NCI-H1417 treated with DMSO at 0.1 percent for 48 hours (cell line): ENCODE data around the gene NCAPG.
"Not testable (repeated sequence)": the region's sequence is repeated elsewhere in the genome, so short reads cannot be mapped to it uniquely, and the experiment has no call there.

Experiments used
- DNase-seq: peaks from one replicate; lab custom pipeline; 2025; lab: John Stamatoyannopoulos, UW

NCAPG gene

GRCh38 chr4:17788956-17789355 lies 21.8 kb upstream of the NCAPG start:
- DNase-seq = no peak

DNA sequence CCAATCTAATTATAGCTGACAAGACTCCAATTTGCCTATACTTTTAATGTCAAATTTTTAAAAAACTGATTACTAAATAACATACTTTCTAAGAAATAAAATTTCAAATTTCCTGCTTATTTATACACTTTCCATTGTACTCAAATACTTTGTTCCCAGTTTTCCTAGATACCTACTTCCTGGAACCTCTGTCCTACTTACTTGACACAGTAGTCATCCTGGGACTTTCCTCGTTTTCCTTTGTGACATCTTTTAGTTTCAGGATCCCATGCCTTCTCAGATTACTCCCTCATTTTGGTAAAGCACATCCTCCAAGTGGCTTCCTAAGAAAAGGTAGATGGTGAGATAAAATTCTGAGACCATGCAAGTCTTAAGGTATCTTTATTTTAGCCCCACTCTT lies 16.0 kb upstream of the NCAPG start:
- no peak for DNase-seq

DNA sequence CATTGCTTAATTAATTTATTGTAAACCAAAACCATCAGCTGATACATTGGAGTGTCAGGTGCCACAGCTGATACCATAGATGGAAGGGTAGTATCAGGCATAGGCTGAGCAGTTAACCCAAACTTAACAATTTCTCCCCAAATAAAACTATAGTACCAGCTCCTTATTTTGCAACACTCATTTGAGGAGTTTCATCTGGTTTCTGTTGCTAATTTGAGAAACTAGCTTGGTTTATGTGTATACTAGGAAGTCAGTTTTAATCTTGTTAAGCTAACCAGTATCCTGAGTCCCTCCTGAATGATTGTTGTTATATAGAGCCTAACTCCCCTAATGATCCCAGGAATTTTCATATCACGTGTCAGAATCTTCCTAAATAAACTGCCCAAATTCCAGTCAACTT lies 13.0 kb upstream of the NCAPG start:
- DNase-seq = no peak

GRCh38 chr4:17805580-17806155 lies 5.1 kb upstream of the NCAPG start:
- no peak for DNase-seq

DNA sequence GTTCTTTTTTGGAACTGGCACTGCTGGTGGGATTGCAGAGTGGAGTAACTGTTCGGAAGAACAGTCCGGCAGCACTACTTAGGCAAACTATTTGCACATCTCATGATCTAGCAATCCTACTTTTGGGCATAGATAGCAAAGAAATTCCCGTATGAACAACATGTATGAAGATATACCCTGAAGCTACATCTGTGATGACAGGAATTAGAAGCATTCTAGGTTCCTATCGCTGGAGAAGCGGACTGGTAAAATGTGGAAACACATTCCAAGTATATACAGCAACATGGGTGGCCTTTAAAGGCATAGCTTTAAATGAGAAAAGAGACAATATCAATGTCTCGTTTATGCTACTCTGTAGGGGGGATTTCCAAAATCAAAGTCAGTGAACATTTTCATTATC lies 3.3 kb upstream of the NCAPG start:
- no peak for DNase-seq

DNA sequence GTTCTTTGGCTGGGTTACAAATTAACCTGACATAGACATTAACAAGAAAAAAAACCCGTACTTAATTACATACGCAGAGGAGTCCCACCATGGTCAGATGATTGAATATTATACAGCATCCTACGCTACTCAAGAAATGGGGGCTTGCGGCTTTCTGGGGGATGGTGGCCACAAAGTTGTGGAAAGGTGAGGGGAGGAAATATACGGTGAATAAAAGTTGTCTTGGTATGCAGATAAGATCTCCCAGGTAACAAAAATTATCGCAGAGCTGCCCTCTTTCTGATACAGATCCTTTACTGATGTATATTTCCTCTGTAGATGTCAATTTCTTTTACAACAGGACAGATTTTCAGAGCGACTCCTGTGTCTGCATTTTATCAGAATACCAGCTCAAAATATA lies 1.1 kb upstream of the NCAPG start:
- DNase-seq = no peak

DNA sequence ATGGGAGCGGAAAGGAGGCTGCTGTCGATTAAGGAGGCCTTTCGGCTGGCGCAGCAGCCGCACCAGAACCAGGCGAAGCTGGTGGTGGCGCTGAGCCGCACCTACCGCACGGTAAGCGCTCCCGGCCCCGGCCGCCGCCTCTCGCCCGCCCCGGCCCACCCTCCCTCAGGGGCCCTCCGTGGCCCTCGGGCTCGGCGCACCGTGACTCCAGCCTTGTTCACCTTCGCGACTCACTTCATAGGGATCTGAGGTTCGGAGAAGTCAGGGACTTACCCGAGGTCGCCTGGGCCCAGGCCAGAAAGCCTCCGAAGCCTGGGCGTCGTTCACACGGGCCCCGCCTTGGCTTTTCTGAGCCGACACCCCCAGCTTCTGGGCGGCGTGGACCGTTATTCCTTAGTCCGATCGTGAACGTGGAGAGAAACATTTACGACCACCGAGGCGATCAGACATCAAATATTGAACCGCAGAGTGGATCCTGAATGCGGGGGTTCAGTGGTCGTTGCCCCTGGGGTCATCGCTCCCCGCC lies 362 bp downstream of the NCAPG start:
- no peak for DNase-seq

DNA sequence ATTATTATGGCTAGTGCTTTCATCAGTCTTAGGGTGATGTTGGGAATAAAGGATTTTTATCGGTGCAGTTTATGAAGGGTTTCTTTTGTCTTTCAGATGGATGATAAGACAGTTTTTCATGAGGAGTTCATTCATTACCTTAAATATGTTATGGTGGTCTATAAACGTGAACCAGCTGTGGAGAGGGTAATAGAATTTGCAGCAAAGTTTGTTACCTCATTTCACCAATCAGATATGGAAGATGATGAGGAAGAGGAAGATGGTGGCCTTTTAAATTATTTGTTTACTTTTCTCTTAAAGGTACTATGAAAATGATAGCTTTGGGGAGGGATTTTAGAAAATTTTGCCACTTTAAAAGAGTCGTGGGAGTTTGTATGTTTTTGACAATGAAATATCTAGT lies 1.3 kb downstream of the NCAPG start:
- no peak for DNase-seq

GRCh38 chr4:17812801-17813200 lies 2.0 kb downstream of the NCAPG start:
- DNase-seq = no peak

- DNase-seq = no peak
These were observed 3.4 kb downstream of the NCAPG start for GRCh38 chr4:17814140-17814539.

DNA sequence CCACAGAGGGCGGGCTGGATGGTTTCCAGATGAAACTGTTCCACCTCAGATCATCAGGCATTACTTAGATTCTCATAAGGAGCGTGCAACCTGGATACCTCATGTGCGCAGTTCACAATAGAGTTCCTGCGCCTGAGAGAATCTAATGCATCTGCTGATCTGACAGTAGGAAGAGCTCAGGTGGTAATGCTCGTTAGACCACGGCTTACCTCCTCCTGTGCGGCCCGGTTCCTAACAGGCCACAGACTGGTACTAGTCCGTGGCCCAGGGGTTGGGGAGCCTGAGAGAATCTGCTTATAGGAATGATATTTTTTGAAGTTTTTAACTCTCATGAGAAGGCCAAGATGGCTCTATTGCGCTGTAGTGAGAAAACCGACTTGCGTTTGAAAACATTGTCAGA lies 5.4 kb downstream of the NCAPG start:
- DNase-seq = no peak

GRCh38 chr4:17817027-17817426 lies 6.2 kb downstream of the NCAPG start:
- DNase-seq = no peak

- no peak for DNase-seq
These were observed 13.3 kb downstream of the NCAPG start for GRCh38 chr4:17823871-17824669.

- DNase-seq = no peak
These were observed 35.5 kb downstream of the NCAPG start for GRCh38 chr4:17846266-17846665.

- not testable (repeated sequence) for DNase-seq
These were observed 39.5 kb downstream of the NCAPG start for GRCh38 chr4:17850295-17850694.

DNA sequence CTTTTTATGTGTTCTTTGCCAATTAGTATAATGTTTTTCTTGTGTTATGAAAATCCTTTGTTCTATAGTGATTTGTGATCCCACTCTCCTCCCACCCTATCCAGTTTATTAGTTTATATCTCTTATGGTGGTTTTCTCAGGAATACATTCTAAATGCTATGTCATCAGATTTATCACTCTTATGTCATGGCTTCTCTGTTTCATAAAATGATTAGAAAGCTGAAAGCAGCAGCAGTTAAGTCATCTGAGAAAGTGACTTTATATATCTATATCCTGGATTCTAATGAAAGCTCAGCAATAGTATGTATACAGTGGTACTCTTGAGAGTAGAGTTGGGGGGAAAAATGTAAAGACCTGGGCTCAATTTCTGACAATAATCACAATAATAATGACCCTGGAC lies 41.2 kb downstream of the NCAPG start:
- DNase-seq = no peak

DNA sequence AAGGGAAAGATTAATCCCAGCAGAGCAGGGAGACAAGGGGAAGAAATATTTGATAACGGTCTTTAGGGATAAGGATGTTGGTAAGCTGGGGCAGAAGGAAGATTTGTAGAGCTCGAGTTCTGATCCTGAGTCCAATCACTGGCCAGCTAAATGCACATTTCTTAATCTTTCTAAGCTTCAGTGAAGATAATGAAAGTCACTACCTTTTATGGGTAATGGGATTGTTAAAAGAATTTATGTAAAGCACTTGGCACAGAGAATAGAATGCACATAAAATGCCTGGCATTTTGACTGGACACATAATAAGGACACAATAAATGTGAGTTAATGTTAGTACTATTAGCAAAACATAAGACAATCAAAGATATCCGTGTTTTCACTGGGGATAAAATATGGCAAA lies 43.3 kb downstream of the NCAPG start:
- no peak for DNase-seq

DNA sequence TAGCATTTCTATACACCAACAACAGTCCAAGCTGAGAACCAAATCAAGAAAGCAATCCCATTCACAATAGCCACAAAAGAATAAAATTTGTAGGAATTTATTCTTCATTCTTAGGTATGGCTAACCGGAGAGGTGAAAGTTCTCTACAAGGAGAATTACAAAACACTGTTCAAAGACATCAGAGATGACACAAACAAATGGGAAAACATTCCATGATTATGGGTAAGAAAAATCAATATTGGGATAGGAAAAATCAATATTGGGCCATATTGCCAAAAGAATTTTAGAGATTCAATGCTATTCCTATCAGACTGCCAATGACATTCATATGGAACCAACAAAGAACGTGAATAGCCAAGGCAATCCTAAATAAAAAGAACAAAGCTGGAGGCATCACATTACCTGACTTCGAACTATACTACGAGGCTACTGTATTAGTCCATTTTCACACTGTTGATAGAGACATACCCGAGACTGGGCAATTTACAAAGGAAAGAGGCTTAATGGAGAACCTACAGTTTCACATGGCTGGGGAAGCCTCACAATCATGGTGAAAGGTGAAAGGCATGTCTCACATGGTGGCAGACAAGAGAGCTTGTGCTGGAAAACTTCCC lies 49.1 kb downstream of the NCAPG start:
- DNase-seq = no peak

DNA sequence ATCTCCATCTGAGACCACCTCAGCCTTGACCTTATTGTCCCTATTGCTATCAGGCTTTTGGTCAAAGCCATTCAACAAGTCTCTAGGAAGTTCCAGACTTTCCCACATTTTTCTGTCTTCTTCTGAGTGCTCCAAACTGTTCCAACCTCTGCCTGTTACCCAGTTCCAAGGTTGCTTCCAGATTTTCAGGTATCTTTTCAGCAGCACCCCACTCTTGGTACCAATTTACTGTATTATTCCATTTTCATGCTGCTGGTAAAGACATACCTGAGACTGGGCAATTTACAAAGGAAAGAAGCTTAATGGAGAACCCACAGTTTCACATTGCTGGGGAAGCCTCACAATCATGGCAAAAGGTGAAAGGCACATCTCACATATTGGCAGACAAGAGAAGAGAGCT lies 51.1 kb downstream of the NCAPG start:
- not testable (repeated sequence) for DNase-seq

DNA sequence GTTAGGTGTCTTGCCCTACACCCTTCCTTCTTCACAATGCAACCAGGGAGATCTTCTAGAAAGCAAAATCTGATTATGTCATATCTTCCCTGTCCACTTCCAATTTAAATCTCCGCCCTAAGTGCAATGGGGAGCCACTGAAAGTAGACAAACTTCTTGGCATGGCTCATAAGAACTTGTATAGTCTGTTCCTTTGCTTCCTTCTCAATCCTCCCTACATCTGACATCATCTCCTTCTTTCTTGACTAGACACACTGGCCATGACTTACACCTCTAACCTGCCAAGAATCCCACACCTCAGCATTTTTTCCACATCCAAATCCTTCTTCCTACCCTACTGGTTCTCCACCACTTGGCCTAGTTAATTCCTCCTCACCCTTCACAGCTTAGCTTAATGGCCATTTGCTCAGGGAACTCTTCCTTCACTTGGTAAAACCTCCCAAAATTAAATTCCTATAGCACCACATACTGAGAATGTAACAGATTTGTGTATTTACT lies 55.1 kb downstream of the NCAPG start:
- DNase-seq = no peak

GRCh38 chr4:17866810-17867209 lies 56.0 kb downstream of the NCAPG start:
- DNase-seq = no peak

- no peak for DNase-seq
These were observed 56.5 kb downstream of the NCAPG start for GRCh38 chr4:17867276-17867675.

DNA sequence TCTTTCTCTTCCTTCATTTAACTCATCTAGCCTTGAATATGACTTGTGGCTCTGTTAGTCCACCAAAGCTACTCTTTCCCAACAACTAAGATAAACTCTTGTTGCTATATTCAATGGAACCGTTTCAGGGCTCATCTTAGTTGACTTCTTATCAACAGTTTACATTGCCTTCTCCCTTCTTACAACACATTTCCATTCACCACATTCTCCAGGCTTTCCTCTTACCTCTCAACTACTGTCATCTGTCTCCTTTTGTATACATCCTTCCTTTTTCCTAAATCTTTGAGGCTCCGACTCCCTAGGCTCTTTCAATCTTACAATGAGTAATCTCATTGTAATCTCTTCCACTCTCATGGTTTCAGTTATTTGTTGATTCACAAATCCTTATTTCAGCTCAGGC lies 58.5 kb downstream of the NCAPG start:
- no peak for DNase-seq
